ENCODE results near the gene VSIG10.
A peak's percentile ranks its signal among the peaks of the same experiment; 100 is the strongest.
"Not testable (repeated sequence)": the region's sequence is repeated elsewhere in the genome, so short reads cannot be mapped to it uniquely, and the experiment has no call there.

The VSIG10 gene

GRCh38 chr12:118107694-118108093, 3.9 kb upstream of the VSIG10 start:
- no peak for DNase-seq

GRCh38 chr12:118107011-118107410, 3.2 kb upstream of the VSIG10 start:
- no peak for DNase-seq

- no peak for DNase-seq
These were observed 610 bp downstream of the VSIG10 start for GRCh38 chr12:118103201-118103600.

- no peak for DNase-seq
These were observed 1.2 kb downstream of the VSIG10 start for GRCh38 chr12:118102609-118103008.

GRCh38 chr12:118102070-118102469, 1.7 kb downstream of the VSIG10 start:
- DNase-seq, result no peak

- DNase-seq, result no peak
These were observed 2.8 kb downstream of the VSIG10 start for GRCh38 chr12:118101051-118101450.

GRCh38 chr12:118098911-118099671, 4.7 kb downstream of the VSIG10 start:
- no peak for DNase-seq

GRCh38 chr12:118098401-118098800, 5.4 kb downstream of the VSIG10 start:
- no peak for DNase-seq

GRCh38 chr12:118094039-118094438, 9.8 kb downstream of the VSIG10 start:
- no peak for DNase-seq

- no peak for DNase-seq
These were observed 14.0 kb downstream of the VSIG10 start for GRCh38 chr12:118089782-118090181.

- no peak for DNase-seq
These were observed 21.6 kb downstream of the VSIG10 start for GRCh38 chr12:118082161-118082560.

- not testable (repeated sequence) for DNase-seq
These were observed 22.3 kb downstream of the VSIG10 start for GRCh38 chr12:118081521-118081920.

GRCh38 chr12:118073768-118074167, 30.0 kb downstream of the VSIG10 start:
- DNase-seq, result no peak

- DNase-seq, result no peak
These were observed 33.2 kb downstream of the VSIG10 start for GRCh38 chr12:118070650-118071049.

- DNase-seq, result no peak
These were observed 35.4 kb downstream of the VSIG10 start for GRCh38 chr12:118068445-118068844.

GRCh38 chr12:118065380-118065779, 38.4 kb downstream of the VSIG10 start:
- no peak for DNase-seq

GRCh38 chr12:118064608-118065007, 39.2 kb downstream of the VSIG10 start:
- no peak for DNase-seq

GRCh38 chr12:118063576-118064391, 40.0 kb downstream of the VSIG10 start:
- DNase-seq, result no peak

- DNase-seq, result peak; percentile 37 to 40
These were observed 41.7 kb downstream of the VSIG10 start for GRCh38 chr12:118061873-118062843.

- DNase-seq, result peak; percentile 74
These were observed 42.6 kb downstream of the VSIG10 start, which contains the start of gene WSB2 for GRCh38 chr12:118061011-118061872. TSS of gene WSB2 (minus strand) at chr12:118061179. CDS start at chr12:118061048, 131 bp downstream.

GRCh38 chr12:118060301-118061010, 43.4 kb downstream of the VSIG10 start:
- DNase-seq, result peak; percentile 20 to 54

Data from hippocampal formation (tissue), 2 donors.